OCI-LY7 (cell line): ENCODE measurements around the gene MED22. TPM values are rescaled to one million over a fixed set of nuclear protein-coding genes. Genes with fewer than 3 reads are reported as not detected.

Source experiments
- BruUV-seq: library from RNA; stranded (reverse); fragments of 400-500 nt; replicated peaks from 2 replicates; lab custom pipeline; 2021; lab: Mats Ljungman, UMichigan
- CTCF ChIA-PET: fragments of 300-600 bp; sonication (Branson Sonifier 250); formaldehyde crosslinking; loops from one replicate; lab custom pipeline; 2022; ENCODE audit warnings: antibody characterized with exemption; ENCODE audit not compliant: unreplicated experiment; lab: Charles Lee
- POLR2A ChIA-PET: fragments of 300-600 bp; sonication (Branson Sonifier 250); formaldehyde crosslinking; loops from one replicate; lab custom pipeline; 2022; ENCODE audit warnings: antibody characterized with exemption; lab: Charles Lee
- DNase-seq: peaks from one replicate; pipeline ENCODE4 v3.0.0-alpha.2; 2015; ENCODE audit warnings: low spot score
- H2AFZ ChIP-seq: fragments of 200-600 bp; sonication (generic), shearing (Covaris generic); 2 replicates; pipeline ENCODE4 v1.6.1; 2014; ENCODE audit warnings: mild to moderate bottlenecking, antibody characterized with exemption, low read length, moderate library complexity
- H3K27ac ChIP-seq: fragments of 200-600 bp; sonication (generic); 2 replicates; pipeline ENCODE4 v1.5.1; 2014; ENCODE audit warnings: mixed run types, low read depth, mild to moderate bottlenecking, moderate library complexity, low read length, inconsistent platforms; ENCODE audit not compliant: poor library complexity, severe bottlenecking
- H3K36me3 ChIP-seq: fragments of 200-600 bp; sonication (generic); 2 replicates; pipeline ENCODE4 v1.6.1; 2014; ENCODE audit warnings: mild to moderate bottlenecking, antibody characterized with exemption, low read length, moderate library complexity, mixed read lengths; ENCODE audit not compliant: insufficient read depth
- H3K4me1 ChIP-seq: fragments of 200-600 bp; sonication (generic); 2 replicates; pipeline ENCODE4 v1.5.1; 2014; ENCODE audit warnings: mild to moderate bottlenecking, low read length; ENCODE audit not compliant: insufficient read depth, poor library complexity, severe bottlenecking
- H3K4me2 ChIP-seq: fragments of 200-600 bp; sonication (generic); 2 replicates; pipeline ENCODE4 v1.6.1; 2014; ENCODE audit warnings: mild to moderate bottlenecking, low read length
- H3K4me3 ChIP-seq: fragments of 200-600 bp; sonication (generic); 2 replicates; pipeline ENCODE4 v1.5.1; 2014; ENCODE audit warnings: mild to moderate bottlenecking, low read depth, low read length; ENCODE audit not compliant: poor library complexity, severe bottlenecking
- H3K79me2 ChIP-seq: fragments of 200-600 bp; sonication (generic); 2 replicates; pipeline ENCODE4 v1.6.1; 2016; ENCODE audit warnings: low read depth, mild to moderate bottlenecking, low read length, moderate library complexity, mixed read lengths; ENCODE audit not compliant: insufficient read depth
- H3K9me2 ChIP-seq: fragments of 200-600 bp; sonication (generic); 2 replicates; pipeline ENCODE4 v1.6.1; 2016; ENCODE audit warnings: mild to moderate bottlenecking, low read length, mixed read lengths; ENCODE audit not compliant: insufficient read depth
- H3K9me3 ChIP-seq: fragments of 200-600 bp; sonication (generic); 2 replicates; pipeline ENCODE4 v1.6.1; 2014; ENCODE audit warnings: mild to moderate bottlenecking, mixed run types, low read length, mixed read lengths
- H4K20me1 ChIP-seq: fragments of 200-600 bp; sonication (generic); 2 replicates; pipeline ENCODE4 v1.6.1; 2014; ENCODE audit warnings: mild to moderate bottlenecking, antibody characterized with exemption, low read length, moderate library complexity, mixed read lengths; ENCODE audit not compliant: insufficient read depth
- EZH2phosphoT487 ChIP-seq: fragments of 200-600 bp; sonication (generic); IDR thresholded peaks from 2 replicates; pipeline ENCODE4 v1.6.1; 2018; ENCODE audit warnings: low read depth, borderline replicate concordance, mild to moderate bottlenecking, mixed run types, antibody characterized with exemption, low read length, moderate library complexity, mixed read lengths
- intact Hi-C: fragments of 100-400 bp; cut with micrococcal nuclease; formaldehyde crosslinking; loops from one replicate; pipeline ENCODE4 v1.10.0; 2022; ENCODE audit not compliant: unreplicated experiment
- total RNA-seq, 2 experiments: library from RNA; depleted of rRNA in 1 of 2; stranded (reverse); fragments of >200 nt in 1 of 2; shearing (Covaris generic) in 1 of 2; gene quantifications; 2 replicates each; pipeline ENCODE4 v1.2.3, GENCODE V29; 2014 to 2022
- TF ChIP-seq, protein P1 (sequence below): fragments of 200-600 bp; sonication (generic); conservative IDR thresholded peaks from 2 replicates; pipeline ENCODE4 v1.5.1; 2014; ENCODE audit warnings: mild to moderate bottlenecking, antibody characterized with exemption, low read length, moderate library complexity, mixed read lengths

MED22 gene
- total RNA-seq, 2 experiments from 2014 or later: 52.0 to 62.1 TPM

DNA sequence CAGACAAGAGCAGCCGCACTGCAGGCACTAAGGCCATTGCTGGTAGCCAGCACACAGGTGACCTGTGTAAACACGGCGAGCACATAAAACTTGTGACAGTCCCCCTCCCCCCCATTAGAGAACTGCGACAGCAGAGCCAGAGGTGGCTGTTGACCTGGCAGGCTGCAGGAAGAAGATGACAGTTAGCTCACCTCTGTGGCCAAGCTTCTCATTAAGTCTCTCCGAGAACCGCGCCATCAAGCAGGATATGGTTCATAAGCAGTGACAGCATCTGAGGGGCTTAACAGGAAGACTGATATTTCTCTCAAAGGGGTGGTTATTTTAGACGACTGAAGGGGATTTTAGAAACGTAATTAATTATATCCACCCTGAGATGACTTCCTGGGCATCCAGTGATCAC, 22.8 kb upstream of the MED22 start:
- H3K4me3 ChIP-seq: no peak overlapping the region
- TF ChIP-seq, protein P1, sequence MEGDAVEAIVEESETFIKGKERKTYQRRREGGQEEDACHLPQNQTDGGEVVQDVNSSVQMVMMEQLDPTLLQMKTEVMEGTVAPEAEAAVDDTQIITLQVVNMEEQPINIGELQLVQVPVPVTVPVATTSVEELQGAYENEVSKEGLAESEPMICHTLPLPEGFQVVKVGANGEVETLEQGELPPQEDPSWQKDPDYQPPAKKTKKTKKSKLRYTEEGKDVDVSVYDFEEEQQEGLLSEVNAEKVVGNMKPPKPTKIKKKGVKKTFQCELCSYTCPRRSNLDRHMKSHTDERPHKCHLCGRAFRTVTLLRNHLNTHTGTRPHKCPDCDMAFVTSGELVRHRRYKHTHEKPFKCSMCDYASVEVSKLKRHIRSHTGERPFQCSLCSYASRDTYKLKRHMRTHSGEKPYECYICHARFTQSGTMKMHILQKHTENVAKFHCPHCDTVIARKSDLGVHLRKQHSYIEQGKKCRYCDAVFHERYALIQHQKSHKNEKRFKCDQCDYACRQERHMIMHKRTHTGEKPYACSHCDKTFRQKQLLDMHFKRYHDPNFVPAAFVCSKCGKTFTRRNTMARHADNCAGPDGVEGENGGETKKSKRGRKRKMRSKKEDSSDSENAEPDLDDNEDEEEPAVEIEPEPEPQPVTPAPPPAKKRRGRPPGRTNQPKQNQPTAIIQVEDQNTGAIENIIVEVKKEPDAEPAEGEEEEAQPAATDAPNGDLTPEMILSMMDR: no peak
- no peak for TF ChIP-seq EZH2phosphoT487
- no peaks in the 10 kb centered on the region for H3K9me3 ChIP-seq
- intact Hi-C loops: no loop called here
- no peak for DNase-seq
- peak overlapping the region; percentile 39 for H3K4me2 ChIP-seq
- no TSS peak for BruUV-seq
- H3K27ac ChIP-seq: peak overlapping the region; percentile 38
- H4K20me1 ChIP-seq: peaks cover 22% of the 10 kb centered on the region
- H3K9me2 ChIP-seq: no peaks in the 10 kb centered on the region
- H2AFZ ChIP-seq: no peak overlapping the region
- H3K79me2 ChIP-seq: peaks cover 74% of the 10 kb centered on the region
- peaks cover 29% of the 10 kb centered on the region for H3K4me1 ChIP-seq
- CTCF ChIA-PET: interaction anchor here (0.6 kb wide), 1 partner anchor 8 kb away, joined by 3 read pairs; no protein-coding TSS in a partner anchor
- POLR2A ChIA-PET: interaction anchor here (0.6 kb wide), 1 partner anchor 1392 kb away, joined by 3 read pairs; no protein-coding TSS in a partner anchor
- H3K36me3 ChIP-seq: peaks cover 75% of the 10 kb centered on the region

- BruUV-seq: no TSS peak
- intact Hi-C loops: no loop called here
- no peak overlapping the region for H3K27ac ChIP-seq
- peaks cover 20% of the 10 kb centered on the region for H4K20me1 ChIP-seq
- H3K36me3 ChIP-seq: peaks cover 82% of the 10 kb centered on the region
- POLR2A ChIA-PET: no interaction called here
- H3K9me3 ChIP-seq: no peaks in the 10 kb centered on the region
- H2AFZ ChIP-seq: no peak overlapping the region
- no peak overlapping the region for H3K4me2 ChIP-seq
- no peak for TF ChIP-seq EZH2phosphoT487
- TF ChIP-seq, protein P1: no peak
- CTCF ChIA-PET: no interaction called here
- H3K4me3 ChIP-seq: no peak overlapping the region
- H3K79me2 ChIP-seq: peaks cover 67% of the 10 kb centered on the region
- no peak for DNase-seq
- H3K9me2 ChIP-seq: no peaks in the 10 kb centered on the region
- peaks cover 29% of the 10 kb centered on the region for H3K4me1 ChIP-seq
Observed at GRCh38 chr9:133369933-133370332, 22.0 kb upstream of the MED22 start.

DNA sequence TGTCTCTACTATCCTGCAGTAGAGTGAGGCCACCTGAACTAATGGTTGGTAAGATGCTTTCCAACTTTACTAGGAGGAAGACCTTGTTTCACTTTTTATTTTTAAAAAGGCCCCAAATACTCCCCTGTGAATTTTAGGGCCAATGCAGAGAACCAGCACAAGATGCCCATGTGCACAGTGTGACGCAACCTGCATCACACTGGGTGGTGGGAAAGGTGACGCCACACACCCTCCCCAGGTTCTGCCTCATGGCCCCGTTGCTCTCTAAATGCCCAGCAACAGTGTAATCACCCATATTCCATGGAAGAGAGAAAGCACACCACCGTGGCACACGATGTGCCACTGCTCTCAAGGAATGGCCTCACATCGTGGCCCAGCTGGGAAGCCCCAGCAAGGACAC, 21.5 kb upstream of the MED22 start:
- no peaks in the 10 kb centered on the region for H3K9me3 ChIP-seq
- BruUV-seq: no TSS peak
- H3K36me3 ChIP-seq: peaks cover 86% of the 10 kb centered on the region
- H3K4me2 ChIP-seq: no peak overlapping the region
- TF ChIP-seq EZH2phosphoT487: no peak
- TF ChIP-seq, protein P1: no peak
- H3K4me3 ChIP-seq: no peak overlapping the region
- no peak for DNase-seq
- peaks cover 16% of the 10 kb centered on the region; the same call in 1 of the 2 replicates for H4K20me1 ChIP-seq
- no peaks in the 10 kb centered on the region for H3K9me2 ChIP-seq
- intact Hi-C loops: no loop called here
- ChIA-PET CTCF (no interaction called here), POLR2A (no interaction called here)
- peaks cover 62% of the 10 kb centered on the region for H3K79me2 ChIP-seq
- H3K27ac ChIP-seq: no peak overlapping the region
- H3K4me1 ChIP-seq: peaks cover 26% of the 10 kb centered on the region
- H2AFZ ChIP-seq: no peak overlapping the region
